ENCODE measurements around the gene CD81. TPM values are rescaled to one million over a fixed set of nuclear protein-coding genes. Genes with fewer than 3 reads are reported as not detected.

Gene CD81
- total RNA-seq, 1 donor from 2014 or later, result 801 TPM

GRCh38 chr11:2396471-2396870, 19.4 kb downstream of the CD81 start:
- Histone ChIP-seq H3K27ac (no peak overlapping the region), H3K9me3 (no peaks in the 10 kb centered on the region), H3K4me1 (peaks cover 7 to 17% of the 10 kb centered on the region in 2 donors), H3K27me3 (no peaks in the 10 kb centered on the region), H3K4me3 (no peak overlapping the region), H3K36me3 (peaks cover 59 to 66% of the 10 kb centered on the region in 2 donors)
- DNase-seq (ENCODE audit: low spot score in 2 of 2), result no peak
- no peak for TF ChIP-seq CTCF (IDR thresholded peaks at IDR 0.05)
- intact Hi-C loops (cut with DNase I), result no loop called here

GRCh38 chr11:2397005-2397404, 19.9 kb downstream of the CD81 start:
- no peaks in the 10 kb centered on the region for H3K27me3 ChIP-seq
- H3K27ac ChIP-seq, result no peak overlapping the region
- no peak for TF ChIP-seq CTCF (IDR thresholded peaks at IDR 0.05)
- H3K9me3 ChIP-seq, result no peaks in the 10 kb centered on the region
- H3K36me3 ChIP-seq, result peaks cover 54 to 60% of the 10 kb centered on the region in 2 donors
- H3K4me3 ChIP-seq, result no peak overlapping the region
- intact Hi-C loops (cut with DNase I), result no loop called here
- peaks cover 12 to 22% of the 10 kb centered on the region in 2 donors for H3K4me1 ChIP-seq
- no peak for DNase-seq (ENCODE audit: low spot score in 2 of 2)

- intact Hi-C loops (cut with DNase I), result loop anchor here (1.0 kb wide), 1 partner anchor 94 kb away; no protein-coding TSS in a partner anchor
Measured at GRCh38 chr11:2398664-2399355, 21.7 kb downstream of the CD81 start.

GRCh38 chr11:2399488-2400068, 22.5 kb downstream of the CD81 start:
- intact Hi-C loops (cut with DNase I), result loop anchor here (1.0 to 10.0 kb wide), 6 partner anchors 22 to 1023 kb away; partner anchors contain the start of genes CD81 and CDKN1C
- Histone ChIP-seq H3K9me3 (no peaks in the 10 kb centered on the region), H3K4me3 (peak overlapping the region; percentile 82 to 89), H3K4me1 (peaks cover 12 to 26% of the 10 kb centered on the region in 2 donors), H3K27me3 (no peaks in the 10 kb centered on the region), H3K36me3 (peaks cover 54 to 64% of the 10 kb centered on the region in 2 donors), H3K27ac (peak overlapping the region; percentile 100)
- no peak for TF ChIP-seq CTCF (IDR thresholded peaks at IDR 0.05)
- DNase-seq (ENCODE audit: low spot score in 2 of 2), result peak in 1 of 2 donors; percentile 78

More at GRCh38 chr11:2398664-2399355, 21.7 kb downstream of the CD81 start:
- no peak for TF ChIP-seq CTCF (IDR thresholded peaks at IDR 0.05)
- H3K27ac ChIP-seq, result peak overlapping the region; percentile 100
- H3K9me3 ChIP-seq, result no peaks in the 10 kb centered on the region
- peak overlapping the region in 1 of 2 donors; percentile 82 for H3K4me3 ChIP-seq
- H3K36me3 ChIP-seq, result peaks cover 60 to 64% of the 10 kb centered on the region in 2 donors
- no peak for DNase-seq (ENCODE audit: low spot score in 2 of 2)
- H3K27me3 ChIP-seq, result no peaks in the 10 kb centered on the region
- H3K4me1 ChIP-seq, result peaks cover 12 to 26% of the 10 kb centered on the region in 2 donors

- TF ChIP-seq CTCF (IDR thresholded peaks at IDR 0.05), result peak; percentile 93 to 98 (median 97)
- intact Hi-C loops (cut with DNase I), result loop anchor here (1.0 to 10.0 kb wide), 5 partner anchors 23 to 1023 kb away; partner anchors contain the start of genes CD81 and CDKN1C
Measured at GRCh38 chr11:2400069-2400761, 23.1 kb downstream of the CD81 start, which contains the start of gene TSSC4. TSSC4 (plus strand) TSS chr11:2400750; CDS start chr11:2402634, 1,884 bp downstream.

More at GRCh38 chr11:2400069-2400761, 23.1 kb downstream of the CD81 start, which contains the start of gene TSSC4:
- Histone ChIP-seq H3K4me1 (peaks cover 12 to 26% of the 10 kb centered on the region in 2 donors), H3K4me3 (peak within 1 kb of the TSS; percentile 89 to 93), H3K9me3 (no peaks in the 10 kb centered on the region), H3K36me3 (peaks cover 48 to 58% of the 10 kb centered on the region in 2 donors), H3K27me3 (no peaks in the 10 kb centered on the region), H3K27ac (peak within 1 kb of the TSS; percentile 100)
- DNase-seq (ENCODE audit: low spot score in 2 of 2), result peak; percentile 99 to 100
